Osteoblast (primary cell): ENCODE data around the gene PARP16. TPM values are rescaled to one million over a fixed set of nuclear protein-coding genes. Genes with fewer than 3 reads are reported as not detected.

Source experiments
- DNase-seq: peaks from one replicate; pipeline ENCODE4 v3.0.0; 2011; ENCODE audit warnings: low spot score, mixed read lengths; ENCODE audit not compliant: insufficient read length; ENCODE audit errors: missing footprints
- H2AFZ ChIP-seq: 2 replicates; pipeline ENCODE4 v1.6.0; 2011; ENCODE audit warnings: mild to moderate bottlenecking, low read length
- H3K27ac ChIP-seq: 2 replicates; pipeline ENCODE4 v1.5.1; 2011; ENCODE audit warnings: mild to moderate bottlenecking, low read depth, low read length, moderate library complexity
- H3K27me3 ChIP-seq: 2 replicates; pipeline ENCODE4 v1.6.0; 2012; ENCODE audit warnings: mild to moderate bottlenecking, control low read depth, inconsistent platforms, low read length, moderate library complexity; ENCODE audit not compliant: insufficient read depth
- H3K36me3 ChIP-seq: 2 replicates; pipeline ENCODE4 v1.5.1; 2011; ENCODE audit warnings: mild to moderate bottlenecking, low read length, control low read depth, moderate library complexity; ENCODE audit not compliant: insufficient read depth
- H3K4me1 ChIP-seq: 2 replicates; pipeline ENCODE4 v1.5.1; 2011; ENCODE audit warnings: mild to moderate bottlenecking, low read length, control low read depth, moderate library complexity; ENCODE audit not compliant: insufficient read depth
- H3K4me2 ChIP-seq: 2 replicates; pipeline ENCODE4 v1.6.0; 2011; ENCODE audit warnings: mild to moderate bottlenecking, low read length; ENCODE audit not compliant: insufficient read depth
- H3K4me3 ChIP-seq: fragments of 200-600 bp; sonication (generic); 3 replicates; pipeline ENCODE4 v1.5.1; 2012; ENCODE audit warnings: mild to moderate bottlenecking, low read length, inconsistent platforms; ENCODE audit not compliant: insufficient read depth
- H3K79me2 ChIP-seq: 2 replicates; pipeline ENCODE4 v1.6.0; 2012; ENCODE audit warnings: mild to moderate bottlenecking, low read length, control low read depth, inconsistent platforms; ENCODE audit not compliant: insufficient read depth
- H3K9me3 ChIP-seq: 2 replicates; pipeline ENCODE4 v1.5.1; 2011; ENCODE audit warnings: low read depth, low read length, control low read depth
- H4K20me1 ChIP-seq: 2 replicates; pipeline ENCODE4 v1.6.0; 2012; ENCODE audit warnings: mild to moderate bottlenecking, low read length, control low read depth; ENCODE audit not compliant: insufficient read depth
- CTCF ChIP-seq: IDR thresholded peaks from 2 replicates; pipeline ENCODE4 v1.5.1; 2011; ENCODE audit warnings: mild to moderate bottlenecking, low read depth, low read length, moderate library complexity; ENCODE audit errors: extremely low read depth
- total RNA-seq: library from RNA; depleted of rRNA; stranded (reverse); fragments of >200 nt; gene quantifications from 2 replicates; pipeline ENCODE4 v1.2.3, GENCODE V29; 2012

The PARP16 gene
- total RNA-seq, 1 donor, result 6.2 TPM

GRCh38 chr15:65255486-65256140 lies 31.1 kb downstream of the PARP16 start:
- no peaks in the 10 kb centered on the region for H3K9me3 ChIP-seq
- no peak overlapping the region for H3K4me2 ChIP-seq
- H3K4me3 ChIP-seq, result no peak overlapping the region
- no peaks in the 10 kb centered on the region for H3K27me3 ChIP-seq
- no peaks in the 10 kb centered on the region for H3K79me2 ChIP-seq
- no peaks in the 10 kb centered on the region for H3K4me1 ChIP-seq
- H2AFZ ChIP-seq, result no peak overlapping the region
- TF ChIP-seq CTCF, result no peak
- no peak for DNase-seq
- H3K27ac ChIP-seq, result no peak overlapping the region
- H4K20me1 ChIP-seq, result no peaks in the 10 kb centered on the region
- H3K36me3 ChIP-seq, result peaks cover 8% of the 10 kb centered on the region

GRCh38 chr15:65254758-65255157 lies 31.9 kb downstream of the PARP16 start:
- TF ChIP-seq CTCF, result no peak
- Histone ChIP-seq H3K79me2 (no peaks in the 10 kb centered on the region), H2AFZ (no peak overlapping the region), H3K9me3 (no peaks in the 10 kb centered on the region), H3K4me1 (no peaks in the 10 kb centered on the region), H3K4me2 (no peak overlapping the region), H4K20me1 (no peaks in the 10 kb centered on the region), H3K4me3 (no peak overlapping the region), H3K36me3 (peaks cover 7% of the 10 kb centered on the region), H3K27ac (no peak overlapping the region), H3K27me3 (no peaks in the 10 kb centered on the region)
- DNase-seq, result no peak

- Histone ChIP-seq H3K27me3 (no peaks in the 10 kb centered on the region), H2AFZ (no peak overlapping the region), H3K4me2 (no peak overlapping the region), H3K9me3 (no peaks in the 10 kb centered on the region), H3K79me2 (no peaks in the 10 kb centered on the region), H4K20me1 (no peaks in the 10 kb centered on the region), H3K4me3 (no peak overlapping the region), H3K4me1 (no peaks in the 10 kb centered on the region), H3K36me3 (peaks cover 5% of the 10 kb centered on the region), H3K27ac (no peak overlapping the region)
- no peak for DNase-seq
- no peak for TF ChIP-seq CTCF
Observed at GRCh38 chr15:65254356-65254755, 32.3 kb downstream of the PARP16 start.

GRCh38 chr15:65249641-65250040 lies 37.0 kb downstream of the PARP16 start:
- no peaks in the 10 kb centered on the region for H3K4me1 ChIP-seq
- no peaks in the 10 kb centered on the region for H3K9me3 ChIP-seq
- H3K4me3 ChIP-seq, result no peak overlapping the region
- H4K20me1 ChIP-seq, result no peaks in the 10 kb centered on the region
- H3K36me3 ChIP-seq, result no peaks in the 10 kb centered on the region
- H3K79me2 ChIP-seq, result no peaks in the 10 kb centered on the region
- TF ChIP-seq CTCF, result no peak
- DNase-seq, result peak; percentile 38
- H3K27me3 ChIP-seq, result no peaks in the 10 kb centered on the region
- H3K27ac ChIP-seq, result no peak overlapping the region
- no peak overlapping the region for H2AFZ ChIP-seq
- no peak overlapping the region for H3K4me2 ChIP-seq
